Measurements from ENCODE around the gene CXADR. TPM values are rescaled to one million over a fixed set of nuclear protein-coding genes. Genes with fewer than 3 reads are reported as not detected.

Gene CXADR
- 10 to 100 TPM in 2 of 3 donors, under 1 TPM in 1; 0.32 to 38.3 (median 36.4) TPM for total RNA-seq

DNA sequence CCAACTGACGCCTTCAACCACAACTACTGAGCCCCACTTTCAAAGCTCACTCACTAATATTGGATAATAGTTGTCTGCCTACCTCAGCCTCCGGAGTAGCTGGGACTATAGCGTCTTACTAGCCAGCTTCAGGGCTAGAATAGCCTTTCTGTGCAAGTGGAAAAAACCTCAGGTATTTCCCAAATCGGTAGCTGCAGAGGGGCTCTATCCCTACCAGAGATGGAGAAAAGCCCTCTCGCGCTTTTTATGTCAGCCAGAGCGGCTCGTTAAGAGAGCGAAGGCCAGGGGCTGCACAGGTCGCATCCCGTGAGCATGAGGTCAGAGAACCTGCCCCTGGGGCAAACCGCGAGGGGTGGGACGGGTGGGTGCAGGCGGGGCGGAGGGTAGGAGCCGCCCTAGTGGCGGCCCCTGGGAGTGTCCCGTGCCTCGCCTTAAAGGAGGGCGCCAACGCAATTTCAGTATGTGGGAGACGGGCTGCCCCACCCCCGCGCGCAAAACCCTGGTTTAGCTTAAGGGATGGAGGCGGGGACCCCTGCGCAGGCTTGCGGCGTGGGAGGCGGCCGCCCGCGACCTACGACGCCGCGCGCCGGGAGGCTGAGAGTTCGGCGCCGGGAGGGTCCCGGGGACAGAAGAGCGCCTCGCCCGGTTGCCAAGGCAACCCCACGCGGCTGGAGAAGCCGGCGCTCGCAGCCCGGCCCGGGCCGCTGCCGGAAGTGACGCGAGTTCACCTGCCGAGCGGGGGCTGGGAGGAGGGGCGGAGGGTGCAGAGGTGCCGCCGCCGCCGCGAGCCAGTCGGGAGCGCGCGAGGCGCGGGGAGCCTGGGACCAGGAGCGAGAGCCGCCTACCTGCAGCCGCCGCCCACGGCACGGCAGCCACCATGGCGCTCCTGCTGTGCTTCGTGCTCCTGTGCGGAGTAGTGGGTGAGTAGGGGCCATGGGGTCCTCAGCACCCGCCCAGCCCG, at the start of gene CXADR:
CXADR (plus strand) TSS at position 791 of the 961 bp plus-strand sequence; CDS start at position 878, 87 bp downstream.
- DNase-seq (ENCODE audit: low spot score in 2 of 2) = peak; percentile 65 to 76
- Histone ChIP-seq H3K4me3 (peak within 1 kb of the TSS; percentile 52 to 84 (median 83)), H3K9me3 (no peaks in the 10 kb centered on the region), H3K27ac (peak within 1 kb of the TSS; percentile 67 to 81), H3K27me3 (no peaks in the 10 kb centered on the region), H3K4me1 (no peaks in the 10 kb centered on the region), H3K36me3 (no peaks in the 10 kb centered on the region)
- TF ChIP-seq, protein P1, sequence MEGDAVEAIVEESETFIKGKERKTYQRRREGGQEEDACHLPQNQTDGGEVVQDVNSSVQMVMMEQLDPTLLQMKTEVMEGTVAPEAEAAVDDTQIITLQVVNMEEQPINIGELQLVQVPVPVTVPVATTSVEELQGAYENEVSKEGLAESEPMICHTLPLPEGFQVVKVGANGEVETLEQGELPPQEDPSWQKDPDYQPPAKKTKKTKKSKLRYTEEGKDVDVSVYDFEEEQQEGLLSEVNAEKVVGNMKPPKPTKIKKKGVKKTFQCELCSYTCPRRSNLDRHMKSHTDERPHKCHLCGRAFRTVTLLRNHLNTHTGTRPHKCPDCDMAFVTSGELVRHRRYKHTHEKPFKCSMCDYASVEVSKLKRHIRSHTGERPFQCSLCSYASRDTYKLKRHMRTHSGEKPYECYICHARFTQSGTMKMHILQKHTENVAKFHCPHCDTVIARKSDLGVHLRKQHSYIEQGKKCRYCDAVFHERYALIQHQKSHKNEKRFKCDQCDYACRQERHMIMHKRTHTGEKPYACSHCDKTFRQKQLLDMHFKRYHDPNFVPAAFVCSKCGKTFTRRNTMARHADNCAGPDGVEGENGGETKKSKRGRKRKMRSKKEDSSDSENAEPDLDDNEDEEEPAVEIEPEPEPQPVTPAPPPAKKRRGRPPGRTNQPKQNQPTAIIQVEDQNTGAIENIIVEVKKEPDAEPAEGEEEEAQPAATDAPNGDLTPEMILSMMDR (IDR thresholded peaks at IDR 0.05) = peak in 2 of 3 donors; percentile 22 to 45
- TF ChIP-seq POLR2A (IDR thresholded peaks at IDR 0.05) = no peak
- peak in 1 of 3 donors; percentile 58 for TF ChIP-seq POLR2AphosphoS5 (IDR thresholded peaks at IDR 0.05)
- intact Hi-C loops (cut with DNase I; ENCODE audit: low total_unique reads) = no loop called here

DNA sequence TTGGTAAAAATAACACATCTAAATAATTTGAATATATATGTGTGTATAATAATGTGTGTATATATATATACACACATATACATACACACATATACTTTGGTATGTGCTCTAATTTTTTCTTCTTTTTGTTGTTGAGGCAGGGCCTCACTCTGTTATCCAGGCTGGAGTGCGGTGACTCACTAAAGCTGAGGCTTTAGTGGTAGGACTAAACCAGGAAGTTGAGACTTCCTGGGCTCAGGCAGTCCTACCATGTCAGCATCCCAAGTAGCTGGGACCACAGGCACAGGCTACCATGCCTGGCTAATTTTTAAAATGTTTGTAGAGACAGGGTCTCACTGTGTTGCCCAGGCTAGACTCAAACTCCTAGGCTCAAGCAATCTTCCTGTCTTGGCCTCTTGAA, 46.7 kb upstream of the CXADR start:
- no peak overlapping the region for H3K27ac ChIP-seq
- H3K4me3 ChIP-seq = no peak overlapping the region
- DNase-seq (ENCODE audit: low spot score in 2 of 2) = no peak
- H3K4me1 ChIP-seq = no peaks in the 10 kb centered on the region
- TF ChIP-seq POLR2AphosphoS5 (IDR thresholded peaks at IDR 0.05) (no peak), POLR2A (IDR thresholded peaks at IDR 0.05) (no peak)
- TF ChIP-seq, protein P1 (IDR thresholded peaks at IDR 0.05) = no peak
- intact Hi-C loops (cut with DNase I; ENCODE audit: low total_unique reads) = no loop called here
- no peaks in the 10 kb centered on the region for H3K9me3 ChIP-seq
- H3K27me3 ChIP-seq = no peaks in the 10 kb centered on the region
- H3K36me3 ChIP-seq = no peaks in the 10 kb centered on the region

DNA sequence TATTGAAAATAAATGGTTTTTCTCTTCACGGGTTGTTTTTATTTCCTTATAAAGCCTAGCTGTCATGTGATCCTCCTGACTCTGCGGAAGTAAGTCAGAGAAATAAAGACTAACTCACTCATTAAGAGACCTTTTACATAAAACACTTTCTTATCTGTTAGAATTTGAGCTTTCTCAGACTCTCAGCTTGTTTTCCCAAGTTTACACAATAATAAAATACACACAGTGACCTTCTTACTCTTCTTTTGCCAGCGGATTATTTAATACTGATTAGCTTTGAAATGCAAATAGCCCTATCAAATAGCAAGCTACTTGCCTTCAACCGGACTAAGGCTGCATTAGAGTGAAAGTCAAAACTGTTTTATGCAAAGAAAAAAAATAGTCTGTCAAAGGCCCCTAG, 45.5 kb upstream of the CXADR start:
- no peak overlapping the region for H3K27ac ChIP-seq

DNA sequence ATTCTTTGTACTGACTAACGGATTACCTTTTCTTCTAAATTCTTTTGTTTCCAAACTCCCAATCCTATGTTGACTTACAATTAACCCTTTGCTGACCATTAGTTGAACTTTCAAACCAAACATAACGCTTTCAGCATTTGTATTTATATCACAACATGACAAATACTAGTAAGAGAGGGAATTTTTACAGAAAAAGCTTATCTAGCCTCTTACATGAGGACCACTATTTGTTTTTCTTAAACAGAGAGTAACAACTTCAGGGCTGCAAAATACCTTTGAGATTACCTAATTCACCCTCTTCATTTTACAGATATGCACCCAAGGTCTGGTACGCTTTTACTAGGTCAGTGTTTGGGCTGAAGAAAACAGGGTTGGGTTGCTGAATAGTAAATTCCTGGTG, 45.0 kb upstream of the CXADR start:
- H3K9me3 ChIP-seq = no peaks in the 10 kb centered on the region
- H3K27ac ChIP-seq = no peak overlapping the region
- H3K4me3 ChIP-seq = no peak overlapping the region
- H3K36me3 ChIP-seq = no peaks in the 10 kb centered on the region
- H3K27me3 ChIP-seq = no peaks in the 10 kb centered on the region
- intact Hi-C loops (cut with DNase I; ENCODE audit: low total_unique reads) = no loop called here
- no peak for TF ChIP-seq POLR2A (IDR thresholded peaks at IDR 0.05)
- TF ChIP-seq, protein P1 (IDR thresholded peaks at IDR 0.05) = no peak
- TF ChIP-seq POLR2AphosphoS5 (IDR thresholded peaks at IDR 0.05) = no peak
- no peak for DNase-seq (ENCODE audit: low spot score in 2 of 2)
- H3K4me1 ChIP-seq = no peaks in the 10 kb centered on the region

More for the DNA sequence above, 45.5 kb upstream of the CXADR start:
- Histone ChIP-seq H3K4me1 (no peaks in the 10 kb centered on the region), H3K9me3 (no peaks in the 10 kb centered on the region), H3K36me3 (no peaks in the 10 kb centered on the region), H3K4me3 (no peak overlapping the region), H3K27me3 (no peaks in the 10 kb centered on the region)
- TF ChIP-seq POLR2A (IDR thresholded peaks at IDR 0.05) = no peak
- TF ChIP-seq, protein P1 (IDR thresholded peaks at IDR 0.05) = no peak
- no peak for TF ChIP-seq POLR2AphosphoS5 (IDR thresholded peaks at IDR 0.05)
- no peak for DNase-seq (ENCODE audit: low spot score in 2 of 2)
- intact Hi-C loops (cut with DNase I; ENCODE audit: low total_unique reads) = no loop called here

DNA sequence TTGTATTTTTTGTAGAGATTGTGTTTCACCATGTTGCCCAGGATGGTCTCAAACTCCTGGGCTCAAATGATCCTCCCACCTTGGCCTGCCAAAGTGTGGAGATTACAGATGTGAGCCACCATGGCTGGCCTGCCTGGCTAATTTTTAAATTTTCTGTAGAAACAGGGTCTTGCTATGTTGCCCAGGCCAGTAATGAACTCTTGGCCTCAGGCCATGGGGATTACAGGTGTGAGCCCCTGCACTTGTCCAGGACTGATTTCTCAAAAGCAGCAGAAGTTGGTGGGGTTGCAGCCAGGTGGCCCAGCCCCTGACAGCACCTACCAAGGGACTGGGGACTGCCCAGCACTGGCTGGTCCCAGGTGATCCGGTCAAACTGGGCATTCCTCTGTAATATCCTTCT, 44.1 kb upstream of the CXADR start:
- Histone ChIP-seq H3K27ac (no peak overlapping the region), H3K27me3 (no peaks in the 10 kb centered on the region), H3K9me3 (no peaks in the 10 kb centered on the region)

More for the DNA sequence above, 44.1 kb upstream of the CXADR start:
- Histone ChIP-seq H3K4me1 (no peaks in the 10 kb centered on the region), H3K4me3 (no peak overlapping the region), H3K36me3 (no peaks in the 10 kb centered on the region)
- DNase-seq (ENCODE audit: low spot score in 2 of 2) = no peak
- TF ChIP-seq POLR2A (IDR thresholded peaks at IDR 0.05) = no peak
- TF ChIP-seq, protein P1 (IDR thresholded peaks at IDR 0.05) = no peak
- TF ChIP-seq POLR2AphosphoS5 (IDR thresholded peaks at IDR 0.05) = no peak
- intact Hi-C loops (cut with DNase I; ENCODE audit: low total_unique reads) = no loop called here

All from breast epithelium (tissue), 4 donors.